GM06990 (cell line): ENCODE results near the gene S100A2.
"Not testable (repeated sequence)": the region's sequence is repeated elsewhere in the genome, so short reads cannot be mapped to it uniquely, and the experiment has no call there.

ENCODE experiments used
- DNase-seq: peaks from one replicate; pipeline ENCODE4 v3.0.0-alpha.2; 2011; ENCODE audit not compliant: insufficient read length; ENCODE audit errors: extremely low read depth
- H3K27me3 ChIP-seq: replicated peaks from 2 replicates; pipeline ENCODE4 v1.6.0; 2011; ENCODE audit warnings: low read length; ENCODE audit not compliant: control insufficient read depth, insufficient read depth
- H3K36me3 ChIP-seq: 2 replicates; pipeline ENCODE4 v1.5.1; 2011; ENCODE audit warnings: low read length; ENCODE audit not compliant: control insufficient read depth, insufficient read depth
- H3K4me3 ChIP-seq: replicated peaks from 2 replicates; pipeline ENCODE4 v1.5.1; 2011; ENCODE audit warnings: low read depth, mild to moderate bottlenecking, control low read depth, low read length
- TF ChIP-seq, protein P1 (sequence below): IDR thresholded peaks from 2 replicates; pipeline ENCODE4 v1.5.1; 2011; ENCODE audit warnings: low read length, control low read depth, mild to moderate bottlenecking, inconsistent platforms; ENCODE audit not compliant: insufficient read depth, poor library complexity, severe bottlenecking

S100A2 gene

DNA sequence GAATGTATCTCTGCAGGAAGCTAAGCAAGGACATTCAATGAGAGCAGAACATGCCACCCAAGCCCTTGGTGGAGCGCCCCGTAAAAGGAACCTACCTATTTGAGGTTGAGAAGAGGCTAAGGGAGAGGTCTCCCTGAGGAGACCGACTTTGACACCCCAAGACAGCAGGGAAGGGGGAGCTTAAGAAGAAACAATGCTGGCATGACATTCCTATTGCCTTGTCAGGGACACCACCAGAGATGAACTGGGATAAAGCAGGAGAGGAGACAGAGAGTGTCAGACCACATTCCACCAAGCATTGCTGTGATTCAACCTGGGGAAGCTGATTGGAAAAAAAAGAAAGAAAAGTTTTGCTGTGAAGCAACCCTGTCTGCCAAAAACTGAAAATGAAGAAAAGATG is 13.3 kb upstream of the S100A2 start:
- no peak for DNase-seq
- no peaks in the 10 kb centered on the region; the same call in none of the 2 replicates for H3K27me3 ChIP-seq
- no peak overlapping the region for H3K4me3 ChIP-seq
- H3K36me3 ChIP-seq = no peaks in the 10 kb centered on the region
- TF ChIP-seq, protein P1, sequence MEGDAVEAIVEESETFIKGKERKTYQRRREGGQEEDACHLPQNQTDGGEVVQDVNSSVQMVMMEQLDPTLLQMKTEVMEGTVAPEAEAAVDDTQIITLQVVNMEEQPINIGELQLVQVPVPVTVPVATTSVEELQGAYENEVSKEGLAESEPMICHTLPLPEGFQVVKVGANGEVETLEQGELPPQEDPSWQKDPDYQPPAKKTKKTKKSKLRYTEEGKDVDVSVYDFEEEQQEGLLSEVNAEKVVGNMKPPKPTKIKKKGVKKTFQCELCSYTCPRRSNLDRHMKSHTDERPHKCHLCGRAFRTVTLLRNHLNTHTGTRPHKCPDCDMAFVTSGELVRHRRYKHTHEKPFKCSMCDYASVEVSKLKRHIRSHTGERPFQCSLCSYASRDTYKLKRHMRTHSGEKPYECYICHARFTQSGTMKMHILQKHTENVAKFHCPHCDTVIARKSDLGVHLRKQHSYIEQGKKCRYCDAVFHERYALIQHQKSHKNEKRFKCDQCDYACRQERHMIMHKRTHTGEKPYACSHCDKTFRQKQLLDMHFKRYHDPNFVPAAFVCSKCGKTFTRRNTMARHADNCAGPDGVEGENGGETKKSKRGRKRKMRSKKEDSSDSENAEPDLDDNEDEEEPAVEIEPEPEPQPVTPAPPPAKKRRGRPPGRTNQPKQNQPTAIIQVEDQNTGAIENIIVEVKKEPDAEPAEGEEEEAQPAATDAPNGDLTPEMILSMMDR = no peak

GRCh38 chr1:153578490-153578889 is 12.8 kb upstream of the S100A2 start:
- Histone ChIP-seq H3K36me3 (no peaks in the 10 kb centered on the region), H3K27me3 (no peaks in the 10 kb centered on the region; the same call in none of the 2 replicates), H3K4me3 (no peak overlapping the region)
- no peak for DNase-seq
- TF ChIP-seq, protein P1 = no peak

DNA sequence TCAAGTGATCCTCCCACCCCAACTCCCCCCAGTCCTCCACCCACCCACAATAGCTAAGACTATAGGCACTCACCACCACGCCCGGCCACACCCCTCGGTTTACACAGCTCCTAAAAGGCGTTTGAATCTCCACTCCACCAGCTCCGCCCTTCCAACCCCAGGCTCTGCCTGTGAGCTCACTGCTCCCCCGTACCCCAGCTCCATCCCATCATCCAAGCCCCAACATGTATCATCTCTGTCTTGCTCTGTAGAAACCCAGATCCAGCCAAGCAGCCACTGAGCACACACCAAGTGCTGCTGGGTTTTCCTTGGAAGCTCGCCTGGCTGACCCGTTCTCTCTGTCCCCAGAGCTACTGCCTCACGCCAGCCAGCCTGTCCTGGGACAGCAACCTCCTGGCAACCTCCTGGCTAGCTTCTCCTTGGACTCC is 12.0 kb upstream of the S100A2 start:
- no peak overlapping the region for H3K4me3 ChIP-seq
- TF ChIP-seq, protein P1 = no peak
- H3K27me3 ChIP-seq = no peaks in the 10 kb centered on the region; the same call in none of the 2 replicates
- no peak for DNase-seq
- no peaks in the 10 kb centered on the region for H3K36me3 ChIP-seq

GRCh38 chr1:153577138-153577537 is 11.5 kb upstream of the S100A2 start:
- no peak overlapping the region for H3K4me3 ChIP-seq
- no peaks in the 10 kb centered on the region for H3K36me3 ChIP-seq
- TF ChIP-seq, protein P1 = no peak
- no peaks in the 10 kb centered on the region; the same call in none of the 2 replicates for H3K27me3 ChIP-seq
- DNase-seq = no peak

DNA sequence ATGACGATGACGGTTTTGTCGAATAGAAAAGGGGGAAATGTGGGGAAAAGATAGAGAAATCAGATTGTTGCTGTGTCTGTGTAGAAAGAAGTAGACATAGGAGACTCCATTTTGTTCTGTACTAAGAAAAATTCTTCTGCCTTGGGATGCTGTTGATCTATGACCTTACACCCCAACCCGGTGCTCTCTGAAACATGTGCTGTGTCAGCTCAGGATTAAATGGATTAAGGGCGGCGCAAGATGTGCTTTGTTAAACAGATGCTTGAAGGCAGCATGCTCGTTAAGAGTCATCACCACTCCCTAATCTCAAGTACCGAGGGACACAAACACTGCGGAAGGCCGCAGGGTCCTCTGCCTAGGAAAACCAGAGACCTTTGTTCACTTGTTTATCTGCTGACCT is 9.9 kb upstream of the S100A2 start:
- not testable (repeated sequence) for H3K4me3 ChIP-seq, H3K36me3 ChIP-seq, H3K27me3 ChIP-seq, DNase-seq

- DNase-seq, H3K36me3 ChIP-seq, H3K27me3 ChIP-seq, H3K4me3 ChIP-seq: not testable (repeated sequence)
Observed at GRCh38 chr1:153575081-153575491, 9.4 kb upstream of the S100A2 start.

- Histone ChIP-seq H3K27me3 (no peaks in the 10 kb centered on the region; the same call in none of the 2 replicates), H3K4me3 (no peak overlapping the region), H3K36me3 (no peaks in the 10 kb centered on the region)
- DNase-seq = no peak
- TF ChIP-seq, protein P1 = no peak
Observed at GRCh38 chr1:153573351-153573750, 7.7 kb upstream of the S100A2 start.
